ENCODE data around the gene THAP12.

- TF ChIP-seq ZBTB33 (IDR thresholded peaks at IDR 0.05) (no peak), CTCF (IDR thresholded peaks at IDR 0.05; ENCODE audit: low read depth, low read length, missing input control) (peak; percentile 98), RAD21 (IDR thresholded peaks at IDR 0.05) (peak; percentile 97 to 99), REST (IDR thresholded peaks at IDR 0.05) (no peak), TAF1 (conservative IDR thresholded peaks at IDR 0.05) (no peak), ATF3 (IDR thresholded peaks at IDR 0.05) (no peak), HNF4A (conservative IDR thresholded peaks at IDR 0.05) (no peak), JUND (IDR thresholded peaks at IDR 0.05) (no peak), MAX (IDR thresholded peaks at IDR 0.05) (no peak), YY1 (IDR thresholded peaks at IDR 0.05) (no peak), FOXA1 (IDR thresholded peaks at IDR 0.05) (no peak), GABPA (IDR thresholded peaks at IDR 0.05 in 1 of 2, conservative IDR thresholded peaks at IDR 0.05 in 1 of 2) (no peak)
Observed at GRCh38 chr11:76318744-76319384, 62.1 kb downstream of the THAP12 start.

Data from liver (tissue), 3 donors.